A673 (cell line): ENCODE data around the gene ABTB1. TPM values are rescaled to one million over a fixed set of nuclear protein-coding genes. Genes with fewer than 3 reads are reported as not detected.

Source experiments
- BruUV-seq: library from RNA; stranded (reverse); fragments of 400-500 nt; replicated peaks from 2 replicates; lab custom pipeline; 2021; lab: Mats Ljungman, UMichigan
- CTCF ChIA-PET: fragments of 300-600 bp; sonication (Branson Sonifier 250); formaldehyde crosslinking; loops from one replicate; lab custom pipeline; 2022; ENCODE audit warnings: antibody characterized with exemption; lab: Charles Lee
- POLR2A ChIA-PET: fragments of 300-600 bp; sonication (Branson Sonifier 250); formaldehyde crosslinking; loops from one replicate; lab custom pipeline; 2022; ENCODE audit warnings: antibody characterized with exemption; ENCODE audit not compliant: low non-redundant PET; lab: Charles Lee
- DNase-seq: peaks from one replicate; pipeline ENCODE4 v3.0.0-alpha.2; 2015; ENCODE audit warnings: low spot score
- H3K27ac ChIP-seq: fragments of 200-600 bp; sonication (generic); 2 replicates; pipeline ENCODE4 v1.5.1; 2016; ENCODE audit warnings: mixed run types, low read depth, mild to moderate bottlenecking, mixed read lengths, antibody characterized with exemption, low read length; ENCODE audit not compliant: poor library complexity, severe bottlenecking
- H3K27me3 ChIP-seq: fragments of 200-600 bp; sonication (generic); replicated peaks from 2 replicates; pipeline ENCODE4 v1.6.1; 2017; ENCODE audit warnings: mixed run types, low read depth, mild to moderate bottlenecking, mixed read lengths, antibody characterized with exemption, low read length; ENCODE audit not compliant: insufficient read depth, poor library complexity
- H3K36me3 ChIP-seq: fragments of 200-600 bp; sonication (generic); 2 replicates; pipeline ENCODE4 v1.6.1; 2016; ENCODE audit warnings: mixed run types, mild to moderate bottlenecking, mixed read lengths, antibody characterized with exemption, low read length; ENCODE audit not compliant: insufficient read depth, poor library complexity, severe bottlenecking
- H3K4me1 ChIP-seq: fragments of 200-600 bp; sonication (generic); 2 replicates; pipeline ENCODE4 v1.6.1; 2017; ENCODE audit warnings: mixed run types, mild to moderate bottlenecking, mixed read lengths, antibody characterized with exemption, low read length; ENCODE audit not compliant: insufficient read depth, poor library complexity, severe bottlenecking
- H3K4me3 ChIP-seq: fragments of 200-600 bp; sonication (generic); 2 replicates; pipeline ENCODE4 v1.5.1; 2016; ENCODE audit warnings: low read depth, mixed run types, mild to moderate bottlenecking, mixed read lengths, low read length; ENCODE audit not compliant: poor library complexity, severe bottlenecking
- H3K9me3 ChIP-seq: fragments of 200-600 bp; sonication (generic); 2 replicates; pipeline ENCODE4 v1.6.1; 2016; ENCODE audit warnings: mixed run types, low read depth, mild to moderate bottlenecking, mixed read lengths, antibody characterized with exemption, low read length; ENCODE audit not compliant: poor library complexity, severe bottlenecking
- EZH2 ChIP-seq: fragments of 200-600 bp; sonication (generic); IDR thresholded peaks from 2 replicates; pipeline ENCODE4 v1.6.1; 2017; ENCODE audit warnings: borderline replicate concordance, low read depth, mild to moderate bottlenecking, mixed read lengths, antibody characterized with exemption, low read length; ENCODE audit not compliant: poor library complexity, severe bottlenecking
- intact Hi-C: fragments of 100-400 bp; cut with micrococcal nuclease; formaldehyde crosslinking; loops from one replicate; pipeline ENCODE4 v1.10.0; 2022; ENCODE audit not compliant: unreplicated experiment
- total RNA-seq: library from RNA; stranded (reverse); gene quantifications from 2 replicates; pipeline ENCODE4 v1.2.3, GENCODE V29; 2021
- TF ChIP-seq, protein P1 (sequence below): fragments of 300-800, 200-600 bp; sonication (generic); conservative IDR thresholded peaks from 2 replicates; pipeline ENCODE4 v1.5.1; 2017; ENCODE audit warnings: low read depth, mild to moderate bottlenecking, antibody characterized with exemption, low read length, moderate library complexity, mixed read lengths

The ABTB1 gene
- total RNA-seq, 1 experiment from 2014 or later = 2.6 TPM

DNA sequence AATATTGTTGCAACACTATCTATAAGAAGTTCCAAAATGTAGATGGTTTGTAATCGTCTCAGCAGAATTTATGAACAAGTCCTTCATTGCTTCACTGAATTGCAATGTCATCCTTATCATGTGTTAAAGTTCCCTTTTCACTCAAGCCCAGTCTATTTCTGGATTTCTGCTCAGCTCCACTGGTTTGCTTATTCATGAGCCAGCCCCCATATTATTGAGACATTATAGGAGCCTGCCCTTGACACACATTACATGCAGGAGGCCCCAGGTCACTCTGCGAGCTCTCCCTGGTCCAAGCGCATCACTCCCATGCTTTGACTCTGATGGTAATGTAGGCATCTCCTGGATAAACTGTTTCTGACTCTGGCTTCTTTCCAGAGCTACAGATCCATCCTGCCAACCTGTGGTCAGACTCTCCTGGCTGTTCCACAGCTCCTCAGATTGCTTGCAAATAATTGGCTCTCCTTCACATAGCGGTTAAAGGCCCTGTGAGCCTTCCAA lies 56.9 kb downstream of the ABTB1 start:
- Histone ChIP-seq H3K27ac (no peak overlapping the region), H3K4me1 (peaks cover 30% of the 10 kb centered on the region), H3K27me3 (no peaks in the 10 kb centered on the region), H3K4me3 (no peak overlapping the region), H3K9me3 (no peaks in the 10 kb centered on the region), H3K36me3 (no peaks in the 10 kb centered on the region)
- DNase-seq = no peak
- no TSS peak for BruUV-seq
- intact Hi-C loops = no loop called here
- ChIA-PET POLR2A (no interaction called here), CTCF (no interaction called here)
- TF ChIP-seq, protein P1, sequence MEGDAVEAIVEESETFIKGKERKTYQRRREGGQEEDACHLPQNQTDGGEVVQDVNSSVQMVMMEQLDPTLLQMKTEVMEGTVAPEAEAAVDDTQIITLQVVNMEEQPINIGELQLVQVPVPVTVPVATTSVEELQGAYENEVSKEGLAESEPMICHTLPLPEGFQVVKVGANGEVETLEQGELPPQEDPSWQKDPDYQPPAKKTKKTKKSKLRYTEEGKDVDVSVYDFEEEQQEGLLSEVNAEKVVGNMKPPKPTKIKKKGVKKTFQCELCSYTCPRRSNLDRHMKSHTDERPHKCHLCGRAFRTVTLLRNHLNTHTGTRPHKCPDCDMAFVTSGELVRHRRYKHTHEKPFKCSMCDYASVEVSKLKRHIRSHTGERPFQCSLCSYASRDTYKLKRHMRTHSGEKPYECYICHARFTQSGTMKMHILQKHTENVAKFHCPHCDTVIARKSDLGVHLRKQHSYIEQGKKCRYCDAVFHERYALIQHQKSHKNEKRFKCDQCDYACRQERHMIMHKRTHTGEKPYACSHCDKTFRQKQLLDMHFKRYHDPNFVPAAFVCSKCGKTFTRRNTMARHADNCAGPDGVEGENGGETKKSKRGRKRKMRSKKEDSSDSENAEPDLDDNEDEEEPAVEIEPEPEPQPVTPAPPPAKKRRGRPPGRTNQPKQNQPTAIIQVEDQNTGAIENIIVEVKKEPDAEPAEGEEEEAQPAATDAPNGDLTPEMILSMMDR = no peak
- no peak for TF ChIP-seq EZH2

DNA sequence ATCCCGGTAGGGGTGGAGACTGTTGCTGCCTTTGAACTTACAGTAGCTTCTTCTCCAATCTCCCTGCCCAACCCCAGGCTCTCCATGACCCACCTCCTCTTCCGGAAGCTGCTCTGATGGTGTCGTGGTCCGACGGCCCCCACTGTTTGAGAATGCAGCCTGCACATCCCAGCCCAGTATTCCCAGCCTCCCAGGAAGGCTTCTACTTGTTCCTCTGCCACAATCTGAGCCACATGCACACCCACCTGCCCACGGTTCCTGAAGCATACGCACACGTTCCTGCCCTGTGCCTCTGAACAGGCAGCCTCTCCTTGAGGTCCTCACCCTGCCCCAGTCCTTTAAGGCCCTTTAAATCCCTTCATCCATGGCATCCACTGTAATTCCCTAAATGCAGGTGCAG lies 57.4 kb downstream of the ABTB1 start:
- POLR2A ChIA-PET = no interaction called here
- H3K27me3 ChIP-seq = no peaks in the 10 kb centered on the region
- H3K36me3 ChIP-seq = no peaks in the 10 kb centered on the region
- TF ChIP-seq, protein P1 = no peak
- TF ChIP-seq EZH2 = no peak
- DNase-seq = no peak
- H3K4me3 ChIP-seq = no peak overlapping the region
- CTCF ChIA-PET = no interaction called here
- intact Hi-C loops = no loop called here
- no peak overlapping the region for H3K27ac ChIP-seq
- no TSS peak for BruUV-seq
- peaks cover 35% of the 10 kb centered on the region for H3K4me1 ChIP-seq
- H3K9me3 ChIP-seq = no peaks in the 10 kb centered on the region

Other genes with a start within 250 kb of the ABTB1 start
- 20.2 and 21.0 TPM in 2 replicates for gene TPRA1, start 82.2 kb upstream of the ABTB1 start, total RNA-seq
- 218 and 225 TPM in 2 replicates for gene MCM2, start 74.5 kb upstream of the ABTB1 start, total RNA-seq
- 26.6 and 35.9 TPM in 2 replicates for gene PODXL2, start 43.8 kb upstream of the ABTB1 start, total RNA-seq
- gene MGLL, start 149.6 kb downstream of the ABTB1 start, total RNA-seq = 0.39 and 0.90 TPM in 2 replicates
- gene KBTBD12, start 242.3 kb downstream of the ABTB1 start, total RNA-seq = not detected in 2 replicates